ENCODE measurements around the gene TRAPPC1.

TRAPPC1 gene

GRCh38 chr17:7951143-7951792 is 19.5 kb upstream of the TRAPPC1 start:
- TF ChIP-seq, protein P1, sequence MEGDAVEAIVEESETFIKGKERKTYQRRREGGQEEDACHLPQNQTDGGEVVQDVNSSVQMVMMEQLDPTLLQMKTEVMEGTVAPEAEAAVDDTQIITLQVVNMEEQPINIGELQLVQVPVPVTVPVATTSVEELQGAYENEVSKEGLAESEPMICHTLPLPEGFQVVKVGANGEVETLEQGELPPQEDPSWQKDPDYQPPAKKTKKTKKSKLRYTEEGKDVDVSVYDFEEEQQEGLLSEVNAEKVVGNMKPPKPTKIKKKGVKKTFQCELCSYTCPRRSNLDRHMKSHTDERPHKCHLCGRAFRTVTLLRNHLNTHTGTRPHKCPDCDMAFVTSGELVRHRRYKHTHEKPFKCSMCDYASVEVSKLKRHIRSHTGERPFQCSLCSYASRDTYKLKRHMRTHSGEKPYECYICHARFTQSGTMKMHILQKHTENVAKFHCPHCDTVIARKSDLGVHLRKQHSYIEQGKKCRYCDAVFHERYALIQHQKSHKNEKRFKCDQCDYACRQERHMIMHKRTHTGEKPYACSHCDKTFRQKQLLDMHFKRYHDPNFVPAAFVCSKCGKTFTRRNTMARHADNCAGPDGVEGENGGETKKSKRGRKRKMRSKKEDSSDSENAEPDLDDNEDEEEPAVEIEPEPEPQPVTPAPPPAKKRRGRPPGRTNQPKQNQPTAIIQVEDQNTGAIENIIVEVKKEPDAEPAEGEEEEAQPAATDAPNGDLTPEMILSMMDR (IDR thresholded peaks at IDR 0.05; ENCODE audit: insufficient read depth, low read depth, low read length, missing control alignments) = no peak
- no peak overlapping the region for H3K4me3 ChIP-seq (ENCODE audit: low read depth, low read length)

DNA sequence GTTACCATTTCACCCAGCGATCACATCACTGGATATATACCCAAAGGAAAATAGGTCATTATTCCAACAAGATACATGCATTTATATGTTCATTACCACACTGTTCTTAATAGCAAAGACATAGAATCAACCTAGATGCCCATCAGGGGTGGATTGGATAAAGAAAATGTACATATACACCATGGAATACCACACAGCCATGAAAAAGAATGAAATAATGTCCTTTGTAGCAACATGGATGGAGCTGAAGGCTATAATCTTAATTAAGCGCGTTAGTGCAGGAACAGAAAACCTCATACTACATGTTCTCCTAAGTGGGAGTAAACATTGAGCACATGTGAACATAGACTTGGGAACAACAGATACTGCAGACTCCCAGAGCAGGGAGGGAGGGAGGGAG is 18.8 kb upstream of the TRAPPC1 start:
- TF ChIP-seq, protein P1 (IDR thresholded peaks at IDR 0.05; ENCODE audit: insufficient read depth, low read depth, low read length, missing control alignments) = no peak

More at GRCh38 chr17:7951143-7951792, 19.5 kb upstream of the TRAPPC1 start:
- peak; percentile 79 for DNase-seq (ENCODE audit: low read depth)

DNA sequence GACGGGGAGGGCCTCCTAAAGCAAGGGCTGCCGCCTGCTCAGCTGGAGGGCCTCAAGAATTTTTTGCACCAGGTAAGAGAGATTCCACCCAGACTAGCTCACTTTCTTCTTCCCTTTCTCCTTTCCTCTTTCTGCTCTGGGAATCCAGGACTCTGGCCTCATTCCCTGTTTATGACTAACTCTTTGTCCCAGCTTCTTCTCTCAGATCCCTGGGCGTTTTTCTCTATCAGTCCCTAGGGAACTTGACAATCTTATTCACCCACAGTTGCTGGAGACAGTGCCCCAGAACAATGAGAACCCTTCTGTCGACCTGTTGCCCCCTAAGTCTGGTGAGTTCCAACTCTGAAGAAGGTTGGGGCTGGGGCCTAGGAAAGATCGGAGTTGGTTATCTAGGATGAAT is 15.9 kb upstream of the TRAPPC1 start:
- H3K4me3 ChIP-seq (ENCODE audit: low read depth, low read length) = no peak overlapping the region
- no peak for DNase-seq (ENCODE audit: low read depth)
- TF ChIP-seq, protein P1 (IDR thresholded peaks at IDR 0.05; ENCODE audit: insufficient read depth, low read depth, low read length, missing control alignments) = no peak

More for the DNA sequence above, 18.8 kb upstream of the TRAPPC1 start:
- H3K4me3 ChIP-seq (ENCODE audit: low read depth, low read length) = no peak overlapping the region
- DNase-seq (ENCODE audit: low read depth) = no peak

- DNase-seq (ENCODE audit: low read depth) = no peak
- no peak overlapping the region for H3K4me3 ChIP-seq (ENCODE audit: low read depth, low read length)
- TF ChIP-seq, protein P1 (IDR thresholded peaks at IDR 0.05; ENCODE audit: insufficient read depth, low read depth, low read length, missing control alignments) = no peak
These were observed 14.7 kb upstream of the TRAPPC1 start for GRCh38 chr17:7946441-7946840.

GRCh38 chr17:7945651-7946050 is 13.9 kb upstream of the TRAPPC1 start:
- no peak overlapping the region for H3K4me3 ChIP-seq (ENCODE audit: low read depth, low read length)
- no peak for DNase-seq (ENCODE audit: low read depth)
- TF ChIP-seq, protein P1 (IDR thresholded peaks at IDR 0.05; ENCODE audit: insufficient read depth, low read depth, low read length, missing control alignments) = no peak

DNA sequence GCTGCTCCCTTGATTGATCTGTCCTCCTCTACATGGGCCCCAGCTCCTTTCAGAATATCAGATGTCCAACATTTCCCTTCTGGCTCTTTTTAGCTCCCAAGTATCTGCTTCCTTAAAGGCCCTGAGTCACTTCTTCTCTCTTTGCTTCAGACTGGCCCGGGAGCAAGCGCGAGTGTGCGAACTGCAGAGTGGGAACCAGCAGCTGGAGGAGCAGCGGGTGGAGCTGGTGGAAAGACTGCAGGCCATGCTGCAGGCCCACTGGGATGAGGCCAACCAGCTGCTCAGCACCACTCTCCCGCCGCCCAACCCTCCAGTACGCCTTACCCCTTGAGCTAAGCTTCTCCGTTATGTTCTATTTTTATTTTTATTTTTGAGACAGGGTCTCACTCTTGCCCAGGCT is 12.6 kb upstream of the TRAPPC1 start:
- TF ChIP-seq, protein P1 (IDR thresholded peaks at IDR 0.05; ENCODE audit: insufficient read depth, low read depth, low read length, missing control alignments) = no peak
- no peak for DNase-seq (ENCODE audit: low read depth)
- H3K4me3 ChIP-seq (ENCODE audit: low read depth, low read length) = no peak overlapping the region

GRCh38 chr17:7943291-7943690 is 11.5 kb upstream of the TRAPPC1 start:
- no peak for DNase-seq (ENCODE audit: low read depth)
- TF ChIP-seq, protein P1 (IDR thresholded peaks at IDR 0.05; ENCODE audit: insufficient read depth, low read depth, low read length, missing control alignments) = no peak
- no peak overlapping the region for H3K4me3 ChIP-seq (ENCODE audit: low read depth, low read length)

Data from GM12865 (cell line).